Nephron (organoid): ENCODE data around the gene MAP4K1.
"Not testable (repeated sequence)": the region's sequence is repeated elsewhere in the genome, so short reads cannot be mapped to it uniquely, and the experiment has no call there.

Experiments
- H3K27ac Mint-ChIP-seq, 3 experiments: 2 replicates each; pipeline ENCODE4 v1.8.0; 2020; ENCODE audit warnings: mixed read lengths in 3 of 3, mild to moderate bottlenecking in 2 of 3, moderate library complexity in 1 of 3
- H3K27me3 Mint-ChIP-seq: 2 replicates; pipeline ENCODE4 v1.8.0; 2021; ENCODE audit warnings: low read depth, mild to moderate bottlenecking, moderate library complexity, mixed read lengths
- H3K36me3 Mint-ChIP-seq: 2 replicates; pipeline ENCODE4 v1.8.0; 2020; ENCODE audit warnings: low read depth, mixed read lengths
- H3K4me1 Mint-ChIP-seq: 2 replicates; pipeline ENCODE4 v1.8.0; 2020; ENCODE audit warnings: mixed read lengths
- H3K4me3 Mint-ChIP-seq, 3 experiments: 2 replicates each; pipeline ENCODE4 v1.8.0; 2020; ENCODE audit warnings: mild to moderate bottlenecking in 3 of 3, mixed read lengths in 3 of 3, moderate library complexity in 2 of 3
- H3K9me3 Mint-ChIP-seq: 2 replicates; pipeline ENCODE4 v1.8.0; 2020; ENCODE audit warnings: mixed read lengths
- CTCF ChIP-seq, 3 experiments: fragments of 200-600 bp; sonication (generic); IDR thresholded peaks; one replicate each; pipeline ENCODE4 v1.5.0; 2021; ENCODE audit warnings: antibody characterized with exemption in 3 of 3; ENCODE audit not compliant: unreplicated experiment in 3 of 3

Gene MAP4K1

DNA sequence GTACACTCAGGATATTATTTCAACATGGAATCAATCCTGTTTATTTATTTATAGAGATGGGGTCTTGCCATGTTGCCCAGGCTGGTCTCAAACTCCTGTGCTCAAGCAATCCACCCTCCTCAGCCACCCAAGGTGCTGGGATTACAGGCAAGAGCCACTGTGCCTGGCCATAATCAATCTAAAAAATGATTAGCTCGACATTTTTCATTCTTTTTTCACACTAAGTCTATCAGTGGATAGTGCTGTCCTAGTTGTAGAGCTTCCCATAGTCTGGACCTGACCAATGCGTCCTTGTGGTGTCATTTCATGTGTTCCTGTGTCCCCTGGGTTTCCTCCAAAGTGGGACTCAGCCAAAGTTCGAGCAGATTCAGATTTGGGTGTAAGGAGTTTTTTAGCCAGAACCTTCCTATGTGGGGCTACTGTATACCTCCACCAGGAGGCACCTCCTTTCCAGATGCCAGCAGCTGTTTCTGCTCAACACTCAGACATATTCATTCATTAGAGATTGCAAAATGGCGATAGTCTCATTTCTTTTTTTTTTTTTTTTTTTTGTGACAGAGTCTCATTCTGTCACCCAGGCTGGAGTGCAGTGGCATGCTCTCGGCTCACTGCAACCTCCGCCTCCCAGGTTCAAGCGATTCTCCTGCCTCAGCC, 61.1 kb downstream of the MAP4K1 start:
- no peaks in the 10 kb centered on the region for H3K4me1 Mint-ChIP-seq
- H3K4me3 Mint-ChIP-seq = no peak overlapping the region
- no peak overlapping the region for H3K27ac Mint-ChIP-seq
- no peaks in the 10 kb centered on the region for H3K27me3 Mint-ChIP-seq
- H3K36me3 Mint-ChIP-seq = peaks cover 5% of the 10 kb centered on the region
- no peaks in the 10 kb centered on the region for H3K9me3 Mint-ChIP-seq
- no peak for TF ChIP-seq CTCF (IDR thresholded peaks at IDR 0.05; ENCODE audit: unreplicated experiment in 3 of 3)

- H3K9me3 Mint-ChIP-seq = no peaks in the 10 kb centered on the region
- H3K4me3 Mint-ChIP-seq = no peak overlapping the region
- H3K27me3 Mint-ChIP-seq = no peaks in the 10 kb centered on the region
- H3K4me1 Mint-ChIP-seq = no peaks in the 10 kb centered on the region
- no peak for TF ChIP-seq CTCF (IDR thresholded peaks at IDR 0.05; ENCODE audit: unreplicated experiment in 3 of 3)
- peaks cover 5% of the 10 kb centered on the region for H3K36me3 Mint-ChIP-seq
- no peak overlapping the region for H3K27ac Mint-ChIP-seq
These were observed 62.6 kb downstream of the MAP4K1 start for GRCh38 chr19:38555200-38555599.

- no peak overlapping the region for H3K4me3 Mint-ChIP-seq
- H3K4me1 Mint-ChIP-seq = no peaks in the 10 kb centered on the region
- H3K27ac Mint-ChIP-seq = no peak overlapping the region
- H3K27me3 Mint-ChIP-seq = no peaks in the 10 kb centered on the region
- peaks cover 5% of the 10 kb centered on the region for H3K36me3 Mint-ChIP-seq
- no peaks in the 10 kb centered on the region for H3K9me3 Mint-ChIP-seq
- TF ChIP-seq CTCF (IDR thresholded peaks at IDR 0.05; ENCODE audit: unreplicated experiment in 3 of 3) = no peak
These were observed 63.0 kb downstream of the MAP4K1 start for GRCh38 chr19:38554676-38555141.

GRCh38 chr19:38553239-38553638, 64.5 kb downstream of the MAP4K1 start:
- not testable (repeated sequence) for H3K9me3 Mint-ChIP-seq, H3K27ac Mint-ChIP-seq, H3K27me3 Mint-ChIP-seq, H3K4me3 Mint-ChIP-seq, H3K4me1 Mint-ChIP-seq, H3K36me3 Mint-ChIP-seq

GRCh38 chr19:38551450-38551813, 66.3 kb downstream of the MAP4K1 start:
- H3K4me3 Mint-ChIP-seq = no peak overlapping the region

DNA sequence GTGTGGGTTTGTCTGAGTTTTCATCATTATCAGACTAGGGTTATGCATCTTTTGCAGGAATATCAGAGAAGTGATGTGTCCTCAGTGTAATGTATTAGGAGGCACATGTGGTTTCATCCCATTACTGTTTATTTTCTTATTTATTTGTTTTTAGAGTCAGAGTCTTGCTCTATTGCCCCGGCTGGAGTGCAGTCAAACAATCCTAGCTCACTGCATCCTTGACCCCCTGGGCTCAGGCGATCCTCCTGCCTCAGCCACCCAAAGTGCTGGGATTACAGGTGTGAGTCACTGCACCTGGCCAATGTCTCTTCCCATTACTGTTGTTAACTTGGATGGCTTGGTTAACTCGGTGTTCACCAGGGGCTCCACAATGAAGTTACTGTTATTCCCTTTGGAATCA, 67.4 kb downstream of the MAP4K1 start:
- H3K4me3 Mint-ChIP-seq = no peak overlapping the region
- no peak overlapping the region for H3K27ac Mint-ChIP-seq
- H3K4me1 Mint-ChIP-seq = no peaks in the 10 kb centered on the region
- H3K27me3 Mint-ChIP-seq = no peaks in the 10 kb centered on the region
- peaks cover 5% of the 10 kb centered on the region for H3K36me3 Mint-ChIP-seq
- H3K9me3 Mint-ChIP-seq = no peaks in the 10 kb centered on the region
- TF ChIP-seq CTCF (IDR thresholded peaks at IDR 0.05; ENCODE audit: unreplicated experiment in 3 of 3) = no peak

More at GRCh38 chr19:38551450-38551813, 66.3 kb downstream of the MAP4K1 start:
- Mint-ChIP-seq H3K4me1 (no peaks in the 10 kb centered on the region), H3K36me3 (peaks cover 5% of the 10 kb centered on the region), H3K27me3 (no peaks in the 10 kb centered on the region), H3K27ac (no peak overlapping the region), H3K9me3 (no peaks in the 10 kb centered on the region)
- no peak for TF ChIP-seq CTCF (IDR thresholded peaks at IDR 0.05; ENCODE audit: unreplicated experiment in 3 of 3)
